GM23248 (cell line): Measurements from ENCODE around the gene EBP. TPM values are rescaled to one million over a fixed set of nuclear protein-coding genes. Genes with fewer than 3 reads are reported as not detected.
A peak's percentile ranks its signal among the peaks of the same experiment; 100 is the strongest.

Experiments
- DNase-seq: peaks from one replicate; pipeline ENCODE4 v3.0.0-alpha.2; 2015
- H2AFZ ChIP-seq: fragments of 200-600 bp; sonication (generic); 2 replicates; pipeline ENCODE4 v1.6.1; 2016; ENCODE audit warnings: antibody characterized with exemption
- H3F3A ChIP-seq: fragments of 200-600 bp; sonication (generic); 2 replicates; pipeline ENCODE4 v1.6.1; 2016; ENCODE audit warnings: mild to moderate bottlenecking, antibody characterized with exemption, mixed run types; ENCODE audit not compliant: insufficient read depth
- H3K27ac ChIP-seq: fragments of 200-600 bp; sonication (generic); 2 replicates; pipeline ENCODE4 v1.5.1; 2016; ENCODE audit warnings: mild to moderate bottlenecking
- H3K27me3 ChIP-seq: fragments of 200-600 bp; sonication (generic); replicated peaks from 2 replicates; pipeline ENCODE4 v1.6.1; 2016; ENCODE audit warnings: mild to moderate bottlenecking; ENCODE audit not compliant: insufficient read depth
- H3K36me3 ChIP-seq: fragments of 200-600 bp; sonication (generic); 2 replicates; pipeline ENCODE4 v1.6.1; 2016; ENCODE audit warnings: low read depth, mild to moderate bottlenecking
- H3K4me1 ChIP-seq: fragments of 200-600 bp; sonication (generic); 2 replicates; pipeline ENCODE4 v1.6.1; 2016; ENCODE audit warnings: mild to moderate bottlenecking; ENCODE audit not compliant: insufficient read depth
- H3K4me2 ChIP-seq: fragments of 200-600 bp; sonication (generic); one replicate; pipeline ENCODE4 v1.6.1; 2016; ENCODE audit warnings: mild to moderate bottlenecking; ENCODE audit not compliant: unreplicated experiment
- H3K4me3 ChIP-seq: fragments of 200-600 bp; sonication (generic); 2 replicates; pipeline ENCODE4 v1.5.1; 2016; ENCODE audit warnings: mild to moderate bottlenecking
- H3K79me2 ChIP-seq: fragments of 200-600 bp; sonication (generic); 2 replicates; pipeline ENCODE4 v1.6.1; 2016; ENCODE audit warnings: mild to moderate bottlenecking; ENCODE audit not compliant: insufficient read depth
- H3K9ac ChIP-seq: fragments of 200-600 bp; sonication (generic); 2 replicates; pipeline ENCODE4 v1.6.1; 2016; ENCODE audit warnings: mild to moderate bottlenecking
- H3K9me2 ChIP-seq: fragments of 200-600 bp; sonication (generic); 2 replicates; pipeline ENCODE4 v1.6.1; 2016; ENCODE audit warnings: mixed run types, mild to moderate bottlenecking, moderate library complexity; ENCODE audit not compliant: insufficient read depth
- H3K9me3 ChIP-seq: fragments of 200-600 bp; sonication (generic); one replicate; pipeline ENCODE4 v1.6.1; 2017; ENCODE audit warnings: low read depth
- H4K20me1 ChIP-seq: fragments of 200-600 bp; sonication (generic); 2 replicates; pipeline ENCODE4 v1.6.0; 2016; ENCODE audit not compliant: insufficient read depth
- EZH2 ChIP-seq: fragments of 200-600 bp; sonication (generic); IDR thresholded peaks from 2 replicates; pipeline ENCODE4 v1.6.1; 2018; ENCODE audit warnings: antibody characterized with exemption, mild to moderate bottlenecking; ENCODE audit not compliant: insufficient read depth, poor library complexity, severe bottlenecking
- EZH2phosphoT487 ChIP-seq: fragments of 200-600 bp; sonication (generic); IDR thresholded peaks from 2 replicates; pipeline ENCODE4 v1.6.1; 2018; ENCODE audit warnings: antibody characterized with exemption, moderate library complexity, mild to moderate bottlenecking, low read depth; ENCODE audit not compliant: insufficient read depth
- WGBS, 2 experiments: methylation state at CpG; one replicate each; pipeline ENCODE4 v1.1.6; 2015 to 2017; ENCODE audit warnings: low lambda C conversion rate in 2 of 2, low coverage in 1 of 2; ENCODE audit errors: missing lambda C conversion rate in 2 of 2; 5-methylcytosine and 5-hydroxymethylcytosine counted together
- in situ Hi-C: fragments of 300-500 bp; cut with MboI; formaldehyde crosslinking; loops from 2 replicates; pipeline ENCODE4 v1.15.0; 2020
- polyA plus RNA-seq: library from polyadenylated mRNA; unstranded; fragments of >200 nt; fragmentation: Nextera tagmentation; extraction: Ambion mirVana; gene quantifications from 2 replicates; pipeline ENCODE4 v1.2.1, GENCODE V29; 2016
- total RNA-seq: library from RNA; depleted of rRNA; stranded (reverse); fragments of >200 nt; shearing (Covaris generic); gene quantifications from 2 replicates; pipeline ENCODE4 v1.2.3, GENCODE V29; 2014

EBP gene
- total and polyA plus RNA-seq, 2 experiments from 2014 or later: 17.0 to 45.0 TPM

GRCh38 chrX:48480583-48480982 lies 41.0 kb upstream of the EBP start:
- WGBS, 2 experiments: 60 to 98% methylated on average over 1 to 3 of the region's 3 CpGs
- no peaks in the 10 kb centered on the region for H3K9me3 ChIP-seq
- no peaks in the 10 kb centered on the region for H3K27me3 ChIP-seq
- H2AFZ ChIP-seq: no peak overlapping the region
- H3K79me2 ChIP-seq: peaks cover 38% of the 10 kb centered on the region
- H3K9ac ChIP-seq: no peak overlapping the region
- no peak overlapping the region for H3K4me3 ChIP-seq
- H3K9me2 ChIP-seq: no peaks in the 10 kb centered on the region
- TF ChIP-seq EZH2 (no peak), EZH2phosphoT487 (no peak)
- in situ Hi-C loops: loop anchor here (25.0 kb wide), 1 partner anchor 393 kb away; no protein-coding TSS in a partner anchor
- H3K4me1 ChIP-seq: no peaks in the 10 kb centered on the region
- no peaks in the 10 kb centered on the region for H4K20me1 ChIP-seq
- H3F3A ChIP-seq: no peaks in the 10 kb centered on the region
- H3K27ac ChIP-seq: no peak overlapping the region
- no peak for DNase-seq
- no peaks in the 10 kb centered on the region for H3K36me3 ChIP-seq
- no peak overlapping the region for H3K4me2 ChIP-seq

- Histone ChIP-seq H3K9ac (no peak overlapping the region), H3K4me3 (no peak overlapping the region), H2AFZ (no peak overlapping the region), H3K27me3 (no peaks in the 10 kb centered on the region), H3K4me1 (no peaks in the 10 kb centered on the region), H3F3A (no peaks in the 10 kb centered on the region), H3K36me3 (no peaks in the 10 kb centered on the region), H3K4me2 (no peak overlapping the region), H3K9me3 (no peaks in the 10 kb centered on the region), H3K9me2 (no peaks in the 10 kb centered on the region), H3K27ac (no peak overlapping the region), H3K79me2 (peaks cover 19% of the 10 kb centered on the region), H4K20me1 (no peaks in the 10 kb centered on the region)
- DNase-seq: no peak
- no peak for TF ChIP-seq EZH2phosphoT487
- in situ Hi-C loops: loop anchor here (25.0 kb wide), 1 partner anchor 395 kb away; no protein-coding TSS in a partner anchor
- 56 to 57% methylated on average over 2 to 5 of the region's 7 CpGs for WGBS, 2 experiments
These were observed 39.1 kb upstream of the EBP start for GRCh38 chrX:48482526-48482925.

GRCh38 chrX:48487362-48487798 lies 34.2 kb upstream of the EBP start:
- peaks cover 12% of the 10 kb centered on the region for H3K4me1 ChIP-seq
- no peaks in the 10 kb centered on the region for H3K9me3 ChIP-seq
- peak overlapping the region; percentile 85 for H3K27ac ChIP-seq
- H3K36me3 ChIP-seq: no peaks in the 10 kb centered on the region
- peak overlapping the region; percentile 14; the same call in 1 of the 2 replicates for H3K9ac ChIP-seq
- no peaks in the 10 kb centered on the region for H3K27me3 ChIP-seq
- no peaks in the 10 kb centered on the region for H3K79me2 ChIP-seq
- H2AFZ ChIP-seq: no peak overlapping the region
- no peaks in the 10 kb centered on the region for H4K20me1 ChIP-seq
- WGBS, 2 experiments: 64% methylated on average over 10 of the region's 10 CpGs
- TF ChIP-seq EZH2phosphoT487: no peak
- no peak for TF ChIP-seq EZH2
- peak; percentile 85 for DNase-seq
- no peak overlapping the region for H3K4me2 ChIP-seq
- no peaks in the 10 kb centered on the region for H3K9me2 ChIP-seq
- no peaks in the 10 kb centered on the region for H3F3A ChIP-seq
- H3K4me3 ChIP-seq: no peak overlapping the region
- in situ Hi-C loops: loop anchor here (25.0 kb wide), 1 partner anchor 400 kb away; no protein-coding TSS in a partner anchor

- H3K9me2 ChIP-seq: no peaks in the 10 kb centered on the region
- H3K27ac ChIP-seq: peak overlapping the region; percentile 68
- TF ChIP-seq EZH2phosphoT487: no peak
- no peak for TF ChIP-seq EZH2
- H2AFZ ChIP-seq: no peak overlapping the region
- no peak overlapping the region for H3K4me2 ChIP-seq
- peaks cover 17% of the 10 kb centered on the region for H3K4me1 ChIP-seq
- no peak overlapping the region for H3K4me3 ChIP-seq
- no peaks in the 10 kb centered on the region for H3K79me2 ChIP-seq
- H3F3A ChIP-seq: no peaks in the 10 kb centered on the region
- H3K9me3 ChIP-seq: no peaks in the 10 kb centered on the region
- H3K27me3 ChIP-seq: no peaks in the 10 kb centered on the region
- DNase-seq: no peak
- 0 out of 2 replicates have a peak overlapping the region, but pooled peaks have one; percentile 14 for H3K9ac ChIP-seq
- WGBS, 2 experiments: 64 to 70% methylated on average over 2 to 3 of the region's 3 CpGs
- H3K36me3 ChIP-seq: no peaks in the 10 kb centered on the region
- in situ Hi-C loops: loop anchor here (25.0 kb wide), 1 partner anchor 401 kb away; no protein-coding TSS in a partner anchor
- H4K20me1 ChIP-seq: no peaks in the 10 kb centered on the region
These were observed 33.6 kb upstream of the EBP start for GRCh38 chrX:48488034-48488433.
